WTC11 (cell line): Measurements from ENCODE around the gene ADAMTS12. TPM values are rescaled to one million over a fixed set of nuclear protein-coding genes. Genes with fewer than 3 reads are reported as not detected.

Experiments
- ATAC-seq: fragments of 200-7000 bp; cut with Tn5 transposase; 2 replicates; pipeline ENCODE4 v1.10.0; 2021; ENCODE audit warnings: mild to moderate bottlenecking, moderate library complexity
- CTCF ChIA-PET: fragments of 300-600 bp; sonication (Branson Sonifier 250); formaldehyde crosslinking; loops from one replicate; lab custom pipeline; 2021; ENCODE audit warnings: antibody characterized with exemption; lab: Charles Lee
- POLR2A ChIA-PET: fragments of 350-600 bp; sonication (Branson Sonifier 250); formaldehyde crosslinking; loops from one replicate; lab custom pipeline; 2021; ENCODE audit warnings: antibody characterized with exemption; lab: Charles Lee
- DNase-seq: peaks from one replicate; pipeline ENCODE4 v3.0.0; 2021; ENCODE audit warnings: low spot score
- H3K27ac Mint-ChIP-seq: 2 replicates; pipeline ENCODE4 v1.8.0; 2021; ENCODE audit warnings: mixed read lengths
- H3K27me3 Mint-ChIP-seq: 2 replicates; pipeline ENCODE4 v1.8.0; 2021; ENCODE audit warnings: low read depth, mild to moderate bottlenecking, moderate library complexity, mixed read lengths
- H3K36me3 Mint-ChIP-seq: 2 replicates; pipeline ENCODE4 v1.8.0; 2021; ENCODE audit warnings: mixed read lengths
- H3K4me1 Mint-ChIP-seq: 2 replicates; pipeline ENCODE4 v1.8.0; 2022; ENCODE audit warnings: mixed read lengths
- H3K4me3 Mint-ChIP-seq: 2 replicates; pipeline ENCODE4 v1.8.0; 2021; ENCODE audit warnings: mild to moderate bottlenecking, moderate library complexity, mixed read lengths
- H3K9me3 Mint-ChIP-seq: 2 replicates; pipeline ENCODE4 v1.8.0; 2021; ENCODE audit warnings: mixed read lengths
- ARID4B ChIP-seq: sonication (generic); formaldehyde crosslinking; IDR thresholded peaks from 2 replicates; pipeline ENCODE4 v1.8.0; 2023; ENCODE audit warnings: missing genetic modification reagents, mild to moderate bottlenecking, borderline replicate concordance
- ATF2 ChIP-seq: sonication (generic); formaldehyde crosslinking; IDR thresholded peaks from 2 replicates; pipeline ENCODE4 v1.8.1; 2022; ENCODE audit warnings: low read depth, missing genetic modification reagents, borderline replicate concordance
- ATF6 ChIP-seq: sonication (generic); formaldehyde crosslinking; IDR thresholded peaks from 2 replicates; pipeline ENCODE4 v1.8.1; 2023; ENCODE audit warnings: mild to moderate bottlenecking, missing genetic modification reagents
- E2F1 ChIP-seq: sonication (generic); formaldehyde crosslinking; IDR thresholded peaks from 2 replicates; pipeline ENCODE4 v1.8.0; 2022; ENCODE audit warnings: mild to moderate bottlenecking, missing genetic modification reagents
- JAZF1 ChIP-seq: fragments of 250-450 bp; sonication (Bioruptor Pico); IDR thresholded peaks from 2 replicates; pipeline ENCODE4 v1.9.0; 2021; ENCODE audit warnings: moderate library complexity, mild to moderate bottlenecking, inconsistent platforms
- JUN ChIP-seq: sonication (generic); formaldehyde crosslinking; IDR thresholded peaks from 2 replicates; pipeline ENCODE4 v1.8.0; 2023; ENCODE audit warnings: mild to moderate bottlenecking, missing genetic modification reagents
- MLX ChIP-seq: sonication (generic); formaldehyde crosslinking; IDR thresholded peaks from 2 replicates; pipeline ENCODE4 v1.8.1; 2023; ENCODE audit warnings: mild to moderate bottlenecking, missing genetic modification reagents, moderate library complexity
- MXD4 ChIP-seq: fragments of 250-450 bp; sonication (Bioruptor Pico); IDR thresholded peaks from 2 replicates; pipeline ENCODE4 v1.8.0; 2021; ENCODE audit warnings: mild to moderate bottlenecking, moderate library complexity, borderline replicate concordance
- RELA ChIP-seq: sonication (generic); formaldehyde crosslinking; IDR thresholded peaks from 2 replicates; pipeline ENCODE4 v1.8.1; 2022; ENCODE audit warnings: missing genetic modification reagents, mild to moderate bottlenecking, borderline replicate concordance
- RORB ChIP-seq: fragments of 250-450 bp; sonication (Bioruptor Pico); IDR thresholded peaks from 2 replicates; pipeline ENCODE4 v1.9.0; 2021; ENCODE audit warnings: mild to moderate bottlenecking
- SMAD3 ChIP-seq: sonication (generic); formaldehyde crosslinking; IDR thresholded peaks from 2 replicates; pipeline ENCODE4 v1.8.0; 2022; ENCODE audit warnings: missing genetic modification reagents, mild to moderate bottlenecking, borderline replicate concordance
- TP53 ChIP-seq: sonication (generic); formaldehyde crosslinking; IDR thresholded peaks from 2 replicates; pipeline ENCODE4 v1.8.1; 2023; ENCODE audit warnings: mild to moderate bottlenecking, missing genetic modification reagents
- USF2 ChIP-seq: sonication (generic); formaldehyde crosslinking; IDR thresholded peaks from 2 replicates; pipeline ENCODE4 v1.8.1; 2023; ENCODE audit warnings: mild to moderate bottlenecking, missing genetic modification reagents, moderate library complexity
- ZBTB43 ChIP-seq: sonication (generic); formaldehyde crosslinking; IDR thresholded peaks from 2 replicates; pipeline ENCODE4 v1.8.1; 2023; ENCODE audit warnings: mild to moderate bottlenecking, missing genetic modification reagents
- ZNF121 ChIP-seq: sonication (generic); formaldehyde crosslinking; IDR thresholded peaks from 2 replicates; pipeline ENCODE4 v1.8.0; 2023; ENCODE audit warnings: missing genetic modification reagents
- ZNF317 ChIP-seq: sonication (generic); formaldehyde crosslinking; IDR thresholded peaks from 2 replicates; pipeline ENCODE4 v1.8.1; 2023; ENCODE audit warnings: low read depth, mild to moderate bottlenecking, moderate library complexity, missing genetic modification reagents, borderline replicate concordance
- ZNF512 ChIP-seq: sonication (generic); formaldehyde crosslinking; IDR thresholded peaks from 2 replicates; pipeline ENCODE4 v1.8.1; 2022; ENCODE audit warnings: missing genetic modification reagents, borderline replicate concordance
- total RNA-seq: library from RNA; stranded (reverse); gene quantifications from 3 replicates; pipeline ENCODE4 v1.2.3, GENCODE V29; 2021

The ADAMTS12 gene
- total RNA-seq, 1 experiment from 2014 or later = 13.5 TPM

- TF ChIP-seq RELA (CRISPR knock-in tag) (no peak), SMAD3 (CRISPR knock-in tag) (no peak), ATF2 (CRISPR knock-in tag) (no peak), ATF6 (CRISPR knock-in tag) (no peak), USF2 (no peak), ZNF512 (no peak), JUN (CRISPR knock-in tag) (no peak)
Observed at GRCh38 chr5:33753704-33754103, 138.1 kb downstream of the ADAMTS12 start (continued).

- CTCF ChIA-PET = no interaction called here
- DNase-seq (no peak), ATAC-seq (no peak)
- no peaks in the 10 kb centered on the region; the same call in 1 of the 2 replicates for H3K4me1 Mint-ChIP-seq
- no peak overlapping the region for H3K27ac Mint-ChIP-seq
- H3K4me3 Mint-ChIP-seq = no peak overlapping the region
- H3K36me3 Mint-ChIP-seq = no peaks in the 10 kb centered on the region
- no peaks in the 10 kb centered on the region for H3K27me3 Mint-ChIP-seq
- POLR2A ChIA-PET = no interaction called here
- no peaks in the 10 kb centered on the region for H3K9me3 Mint-ChIP-seq
- no peak for TF ChIP-seq ZNF512
- no peak for TF ChIP-seq ZNF317 (CRISPR knock-in tag)
- TF ChIP-seq ARID4B (CRISPR knock-in tag) = no peak
- no peak for TF ChIP-seq MXD4
- TF ChIP-seq TP53 (CRISPR knock-in tag) = no peak
- TF ChIP-seq E2F1 (CRISPR knock-in tag) = no peak
- TF ChIP-seq ZNF121 = no peak
- TF ChIP-seq JAZF1 (CRISPR knock-in tag) = no peak
- no peak for TF ChIP-seq ZBTB43 (CRISPR knock-in tag)
- no peak for TF ChIP-seq MLX (CRISPR knock-in tag)
- no peak for TF ChIP-seq RORB (CRISPR knock-in tag)
- TF ChIP-seq ATF6 (CRISPR knock-in tag) = no peak
Observed at GRCh38 chr5:33748754-33749153, 143.0 kb downstream of the ADAMTS12 start.
